HepG2 (cell line): ENCODE measurements around the gene RPS6KA3. TPM values are rescaled to one million over a fixed set of nuclear protein-coding genes. Genes with fewer than 3 reads are reported as not detected.

Experiments
- DMAP1 ChIP-seq: IDR thresholded peaks from 2 replicates; pipeline ENCODE4 v1.6.1; 2016
- ESRRA ChIP-seq: sonication (generic); formaldehyde crosslinking; IDR thresholded peaks from 2 replicates; pipeline ENCODE4 v1.5.1; 2020; ENCODE audit warnings: mild to moderate bottlenecking, low read depth, missing genetic modification reagents
- GMEB1 ChIP-seq: sonication (generic); formaldehyde crosslinking; IDR thresholded peaks from 2 replicates; pipeline ENCODE4 v1.5.1; 2020; ENCODE audit warnings: missing genetic modification reagents, mild to moderate bottlenecking, borderline replicate concordance
- NR3C1 ChIP-seq: sonication (generic); formaldehyde crosslinking; IDR thresholded peaks from 2 replicates; pipeline ENCODE4 v1.4.0; 2020; ENCODE audit warnings: missing genetic modification reagents
- RARA ChIP-seq: IDR thresholded peaks from 2 replicates; pipeline ENCODE4 v1.6.1; 2016; ENCODE audit warnings: missing genetic modification reagents, missing compliant biosample characterization
- SIN3B ChIP-seq: fragments of 150-350 bp; IDR thresholded peaks from 2 replicates; pipeline ENCODE4 v1.6.1; 2014; ENCODE audit warnings: low read length
- TBX2 ChIP-seq: sonication (generic); formaldehyde crosslinking; IDR thresholded peaks from 2 replicates; pipeline ENCODE4 v1.5.0; 2020; ENCODE audit warnings: missing genetic modification reagents, mild to moderate bottlenecking, borderline replicate concordance
- UBTF ChIP-seq: sonication (generic); formaldehyde crosslinking; IDR thresholded peaks from 2 replicates; pipeline ENCODE4 v1.4.0; 2020; ENCODE audit warnings: mild to moderate bottlenecking, missing genetic modification reagents
- ZBTB10 ChIP-seq: sonication (generic); formaldehyde crosslinking; IDR thresholded peaks from 2 replicates; pipeline ENCODE4 v1.4.0; 2020; ENCODE audit warnings: missing genetic modification reagents, borderline replicate concordance
- ZBTB49 ChIP-seq: sonication (generic); formaldehyde crosslinking; IDR thresholded peaks from 2 replicates; pipeline ENCODE4 v1.4.0; 2020; ENCODE audit warnings: missing genetic modification reagents, borderline replicate concordance
- ZFP36 ChIP-seq: fragments of 150-350 bp; IDR thresholded peaks from 2 replicates; pipeline ENCODE4 v1.6.1; 2018; ENCODE audit warnings: borderline replicate concordance, low read length, low read depth; ENCODE audit not compliant: partially characterized antibody
- ZNF468 ChIP-seq: sonication (generic); formaldehyde crosslinking; IDR thresholded peaks from 2 replicates; pipeline ENCODE4 v1.8.0; 2022; ENCODE audit warnings: mild to moderate bottlenecking, moderate library complexity, missing genetic modification reagents
- ZNF564 ChIP-seq: sonication (generic); formaldehyde crosslinking; IDR thresholded peaks from 2 replicates; pipeline ENCODE4 v1.8.1; 2023; ENCODE audit warnings: mild to moderate bottlenecking, missing genetic modification reagents
- ZNF616 ChIP-seq: sonication (generic); formaldehyde crosslinking; IDR thresholded peaks from 2 replicates; pipeline ENCODE4 v1.5.0; 2020; ENCODE audit warnings: low read depth, mild to moderate bottlenecking, missing genetic modification reagents
- ZNF7 ChIP-seq: IDR thresholded peaks from 2 replicates; pipeline ENCODE4 v1.6.1; 2016; ENCODE audit warnings: missing biosample characterization, missing genetic modification reagents
- ZNF710 ChIP-seq: sonication (generic); formaldehyde crosslinking; IDR thresholded peaks from 2 replicates; pipeline ENCODE4 v1.5.0; 2020; ENCODE audit warnings: mild to moderate bottlenecking, missing genetic modification reagents, borderline replicate concordance
- ZNF737 ChIP-seq: sonication (generic); formaldehyde crosslinking; IDR thresholded peaks from 2 replicates; pipeline ENCODE4 v1.5.0; 2020; ENCODE audit warnings: missing genetic modification reagents, mild to moderate bottlenecking, borderline replicate concordance
- ZNF766 ChIP-seq: sonication (generic); formaldehyde crosslinking; IDR thresholded peaks from 2 replicates; pipeline ENCODE4 v1.5.0; 2020; ENCODE audit warnings: missing genetic modification reagents, borderline replicate concordance
- ZNF792 ChIP-seq: IDR thresholded peaks from 2 replicates; pipeline ENCODE4 v1.6.1; 2016
- polyA plus RNA-seq, 8 experiments: library from polyadenylated mRNA; depleted of rRNA in 3 of 8; stranded (reverse) in 7 of 8; unstranded in 1 of 8; fragments of >200 nt; fragmentation: Illumina TruSeq in 4 of 8; extraction: Trizol in 4 of 8; gene quantifications; 2 replicates each; pipeline versions ENCODE4 v1.2.1 to v1.2.3, GENCODE V29; 2011 to 2016; ENCODE audit warnings: low read depth in 4 of 8, missing spikeins in 1 of 8, mixed read lengths in 1 of 8; ENCODE audit not compliant: insufficient read depth in 1 of 8
- total RNA-seq, 5 experiments: library from RNA; depleted of rRNA; stranded (reverse); fragments of >200 nt; fragmentation: Illumina TruSeq; extraction: Trizol; gene quantifications; 2 replicates each; pipeline ENCODE4 v1.2.3, GENCODE V29; 2016; ENCODE audit warnings: low read depth in 1 of 5

Gene RPS6KA3
- total and polyA plus RNA-seq, 2 of the 13 experiments (the other 11 are each of a cell fraction or from before 2014, with no cell fraction given): 314 to 357 TPM

GRCh38 chrX:20306668-20307067, 40.0 kb upstream of the RPS6KA3 start (continued):
- TF ChIP-seq UBTF: no peak
- peak; percentile 41; the same call in 1 of the 2 replicates for TF ChIP-seq ZNF710 (CRISPR knock-in tag)
- no peak for TF ChIP-seq ZNF468 (CRISPR knock-in tag)
- TF ChIP-seq DMAP1: no peak
- no peak for TF ChIP-seq NR3C1
- TF ChIP-seq ZNF792 (CRISPR knock-in tag): peak; percentile 47; the same call in 1 of the 2 replicates
- peak; percentile 59; the same call in 1 of the 2 replicates for TF ChIP-seq RARA (CRISPR knock-in tag)
- no peak for TF ChIP-seq ZNF766
- TF ChIP-seq SIN3B: no peak
- TF ChIP-seq GMEB1 (CRISPR knock-in tag): no peak
- TF ChIP-seq ZNF564 (CRISPR knock-in tag): no peak
- TF ChIP-seq ZBTB49 (CRISPR knock-in tag): no peak
- no peak for TF ChIP-seq ESRRA (CRISPR knock-in tag)
- TF ChIP-seq ZNF7: no peak
- TF ChIP-seq ZFP36: no peak
- TF ChIP-seq ZNF737 (CRISPR knock-in tag): no peak
- no peak for TF ChIP-seq ZBTB10
- no peak for TF ChIP-seq ZNF616
- peak; percentile 43; the same call in 1 of the 2 replicates for TF ChIP-seq TBX2 (CRISPR knock-in tag)
